HEK293 (cell line): ENCODE measurements around the gene ODAD3.

ENCODE experiments used
- EGR2 ChIP-seq: fragments of 450-650 bp; formaldehyde crosslinking; IDR thresholded peaks from 2 replicates; pipeline ENCODE4 v1.5.1; 2016; ENCODE audit warnings: low read depth, missing biosample characterization, missing genetic modification characterization
- ZNF140 ChIP-seq: fragments of 450-650 bp; formaldehyde crosslinking; IDR thresholded peaks from 2 replicates; pipeline ENCODE4 v1.5.1; 2016; ENCODE audit warnings: missing biosample characterization, missing genetic modification characterization
- ZNF202 ChIP-seq: fragments of 450-650 bp; formaldehyde crosslinking; IDR thresholded peaks from 2 replicates; pipeline ENCODE4 v1.5.1; 2016; ENCODE audit warnings: missing biosample characterization, missing genetic modification characterization, borderline replicate concordance
- ZNF501 ChIP-seq: fragments of 450-650 bp; formaldehyde crosslinking; IDR thresholded peaks from 2 replicates; pipeline ENCODE4 v1.5.1; 2016; ENCODE audit warnings: missing biosample characterization, missing genetic modification characterization
- ZNF768 ChIP-seq: fragments of 450-650 bp; formaldehyde crosslinking; IDR thresholded peaks from 2 replicates; pipeline ENCODE4 v1.5.1; 2018; ENCODE audit warnings: missing biosample characterization, mild to moderate bottlenecking, missing genetic modification characterization
- ZNF776 ChIP-seq: fragments of 450-650 bp; formaldehyde crosslinking; IDR thresholded peaks from 2 replicates; pipeline ENCODE4 v1.5.0; 2017; ENCODE audit warnings: missing biosample characterization, missing genetic modification characterization, borderline replicate concordance
- TF ChIP-seq, protein P1 (sequence below): fragments of 450-650 bp; formaldehyde crosslinking; IDR thresholded peaks from 2 replicates; pipeline ENCODE4 v1.5.1; 2016; ENCODE audit warnings: missing biosample characterization, missing genetic modification characterization
- TF ChIP-seq, protein P2 (sequence below): fragments of 450-650 bp; formaldehyde crosslinking; IDR thresholded peaks from 2 replicates; pipeline ENCODE4 v1.5.1; 2016; ENCODE audit warnings: missing biosample characterization, missing genetic modification characterization

GRCh38 chr19:11457115-11457514 lies 22.2 kb upstream of the ODAD3 start:
- TF ChIP-seq ZNF202 (tag by site-specific recombination) = no peak
- TF ChIP-seq ZNF768 (tag by site-specific recombination) = no peak
- no peak for TF ChIP-seq ZNF140 (tag by site-specific recombination)
- TF ChIP-seq, protein P1, sequence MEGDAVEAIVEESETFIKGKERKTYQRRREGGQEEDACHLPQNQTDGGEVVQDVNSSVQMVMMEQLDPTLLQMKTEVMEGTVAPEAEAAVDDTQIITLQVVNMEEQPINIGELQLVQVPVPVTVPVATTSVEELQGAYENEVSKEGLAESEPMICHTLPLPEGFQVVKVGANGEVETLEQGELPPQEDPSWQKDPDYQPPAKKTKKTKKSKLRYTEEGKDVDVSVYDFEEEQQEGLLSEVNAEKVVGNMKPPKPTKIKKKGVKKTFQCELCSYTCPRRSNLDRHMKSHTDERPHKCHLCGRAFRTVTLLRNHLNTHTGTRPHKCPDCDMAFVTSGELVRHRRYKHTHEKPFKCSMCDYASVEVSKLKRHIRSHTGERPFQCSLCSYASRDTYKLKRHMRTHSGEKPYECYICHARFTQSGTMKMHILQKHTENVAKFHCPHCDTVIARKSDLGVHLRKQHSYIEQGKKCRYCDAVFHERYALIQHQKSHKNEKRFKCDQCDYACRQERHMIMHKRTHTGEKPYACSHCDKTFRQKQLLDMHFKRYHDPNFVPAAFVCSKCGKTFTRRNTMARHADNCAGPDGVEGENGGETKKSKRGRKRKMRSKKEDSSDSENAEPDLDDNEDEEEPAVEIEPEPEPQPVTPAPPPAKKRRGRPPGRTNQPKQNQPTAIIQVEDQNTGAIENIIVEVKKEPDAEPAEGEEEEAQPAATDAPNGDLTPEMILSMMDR = no peak
- no peak for TF ChIP-seq ZNF776 (tag by site-specific recombination)
- no peak for TF ChIP-seq ZNF501
- no peak for TF ChIP-seq EGR2 (tag by site-specific recombination)
- TF ChIP-seq, protein P2, sequence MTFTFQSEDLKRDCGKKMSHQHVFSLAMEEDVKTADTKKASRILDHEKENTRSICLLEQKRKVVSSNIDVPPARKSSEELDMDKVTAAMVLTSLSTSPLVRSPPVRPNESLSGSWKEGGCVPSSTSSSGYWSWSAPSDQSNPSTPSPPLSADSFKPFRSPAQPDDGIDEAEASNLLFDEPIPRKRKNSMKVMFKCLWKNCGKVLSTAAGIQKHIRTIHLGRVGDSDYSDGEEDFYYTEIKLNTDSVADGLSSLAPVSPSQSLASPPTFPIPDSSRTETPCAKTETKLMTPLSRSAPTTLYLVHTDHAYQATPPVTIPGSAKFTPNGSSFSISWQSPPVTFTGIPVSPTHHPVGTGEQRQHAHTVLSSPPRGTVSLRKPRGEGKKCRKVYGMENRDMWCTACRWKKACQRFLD = no peak
